Activated CD4-positive, alpha-beta T cell treated with anti-CD3 and anti-CD28 coated beads, Interleukin-2, amount 50 U/mL, for 48 hours (primary cell): ENCODE data around the gene RNF150.
"Not testable (repeated sequence)": the region's sequence is repeated elsewhere in the genome, so short reads cannot be mapped to it uniquely, and the experiment has no call there.

Experiments
- DNase-seq, 2 experiments: peaks; one replicate each; pipeline ENCODE4 v3.0.0-alpha.2; 2020

The RNF150 gene

GRCh38 chr4:141074098-141074878 lies 59.0 kb downstream of the RNF150 start:
- DNase-seq = no peak

- DNase-seq = no peak
Observed at GRCh38 chr4:141066690-141067089, 66.6 kb downstream of the RNF150 start.

DNA sequence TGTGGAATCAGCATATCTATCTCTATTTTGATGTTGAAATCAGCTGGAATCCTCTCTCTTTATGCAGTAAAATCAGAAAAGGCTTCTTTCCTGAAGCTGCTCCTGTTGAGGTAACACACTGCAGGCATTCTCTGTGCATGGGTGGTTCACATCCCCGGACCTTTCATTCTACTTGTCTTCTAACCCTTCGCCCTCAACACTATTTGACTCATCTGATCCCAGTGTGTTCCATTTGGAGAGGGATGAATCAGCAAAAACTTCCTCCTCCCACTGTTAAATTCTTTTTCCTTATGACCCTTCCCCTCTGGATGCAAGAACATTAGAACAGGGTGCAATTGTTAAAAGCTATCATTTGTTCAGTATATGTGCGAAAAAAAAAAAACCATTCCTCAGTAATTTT lies 67.4 kb downstream of the RNF150 start:
- no peak for DNase-seq

- DNase-seq = no peak
Observed at GRCh38 chr4:141062651-141063050, 70.6 kb downstream of the RNF150 start.

GRCh38 chr4:141058591-141059512 lies 74.4 kb downstream of the RNF150 start:
- DNase-seq = no peak

DNA sequence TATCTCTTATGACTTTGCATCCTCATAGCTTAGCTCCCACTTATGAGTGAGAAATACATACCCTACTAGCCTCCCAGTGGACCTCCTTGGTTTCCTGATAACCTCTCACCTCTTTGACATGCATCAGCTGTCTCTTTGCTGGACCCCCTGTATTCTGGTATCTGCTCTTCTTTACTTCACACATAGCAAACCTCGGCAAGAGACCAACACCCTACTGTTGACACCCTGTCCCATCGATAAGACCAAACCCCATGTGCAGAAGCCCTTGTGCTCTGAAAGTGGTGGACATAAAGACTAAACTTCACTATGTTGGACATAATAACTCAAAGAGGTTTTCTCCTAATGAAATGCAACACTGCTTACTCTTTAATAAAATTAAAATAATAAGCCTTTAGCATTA lies 75.7 kb downstream of the RNF150 start:
- DNase-seq = no peak

- DNase-seq = no peak
Observed at GRCh38 chr4:141056473-141056872, 76.8 kb downstream of the RNF150 start.

GRCh38 chr4:141054446-141054845 lies 78.8 kb downstream of the RNF150 start:
- no peak for DNase-seq

GRCh38 chr4:141050999-141051398 lies 82.3 kb downstream of the RNF150 start:
- DNase-seq = not testable (repeated sequence)

DNA sequence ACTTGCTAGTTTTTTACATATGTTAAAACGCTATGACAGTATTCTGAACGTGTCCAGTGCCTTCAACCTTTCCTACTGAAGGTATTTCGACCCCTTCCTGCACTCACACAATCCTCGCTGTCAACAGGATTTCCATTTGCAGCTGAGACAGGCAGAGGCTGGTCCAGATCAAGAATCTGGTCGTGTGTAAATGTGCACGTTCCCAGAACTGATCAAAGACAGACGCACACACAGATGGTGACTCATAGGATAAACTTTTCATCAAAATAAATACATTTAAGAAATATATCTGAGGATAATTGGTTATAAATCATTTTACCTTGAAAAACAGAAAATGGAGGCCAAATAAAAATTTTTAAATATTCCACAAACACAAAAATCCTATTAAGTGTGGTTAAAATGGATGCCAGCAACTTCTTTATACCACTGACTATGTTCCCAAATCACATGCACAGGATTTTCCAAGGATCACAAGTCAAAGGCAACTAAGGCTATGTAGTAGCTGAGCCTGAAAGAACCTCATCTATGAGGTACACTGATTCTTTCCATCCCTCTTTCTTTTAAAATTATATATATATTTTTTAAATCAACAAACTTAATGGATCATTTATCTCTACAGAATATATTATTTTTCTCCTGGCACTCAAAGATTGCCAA lies 85.9 kb downstream of the RNF150 start:
- DNase-seq = no peak

GRCh38 chr4:141046255-141046654 lies 87.0 kb downstream of the RNF150 start:
- no peak for DNase-seq

DNA sequence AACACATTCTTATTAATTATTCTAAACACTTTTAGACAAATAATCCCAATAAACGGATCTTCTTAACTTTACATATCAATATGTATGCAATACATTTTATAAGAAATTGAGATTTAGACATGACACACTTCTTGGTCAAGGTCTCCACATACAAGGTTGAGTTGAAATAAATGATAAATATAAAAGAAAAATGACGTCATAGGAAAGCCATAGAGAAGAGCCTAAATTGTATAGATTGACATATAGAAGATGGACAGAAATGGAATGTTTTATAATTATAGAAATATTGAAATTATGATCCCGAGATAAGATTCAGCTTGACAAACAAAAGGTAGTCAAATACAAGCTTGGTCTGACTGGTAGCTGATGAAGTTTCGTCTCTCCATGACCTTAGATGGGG lies 87.4 kb downstream of the RNF150 start:
- no peak for DNase-seq

DNA sequence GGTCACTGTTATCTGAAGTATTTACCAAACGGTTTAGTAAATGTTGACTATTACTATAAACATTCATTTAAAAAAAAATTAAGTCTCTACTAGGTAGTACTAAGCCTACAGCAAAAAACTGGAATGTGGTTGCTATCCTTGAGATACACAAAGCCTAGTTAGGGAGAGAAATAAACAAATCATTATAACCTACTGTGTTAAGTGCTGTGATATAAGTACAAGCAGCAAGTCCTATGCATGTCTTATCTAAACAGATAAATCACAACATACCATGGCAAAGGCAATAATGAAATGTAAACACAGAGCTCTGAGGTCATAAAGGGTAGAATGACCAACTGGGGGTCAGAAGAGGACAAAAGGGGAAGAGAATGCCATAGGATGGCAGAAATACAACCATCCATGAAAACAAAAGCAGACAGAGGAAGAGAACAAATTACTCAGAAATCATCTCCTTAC lies 92.2 kb downstream of the RNF150 start:
- no peak for DNase-seq

DNA sequence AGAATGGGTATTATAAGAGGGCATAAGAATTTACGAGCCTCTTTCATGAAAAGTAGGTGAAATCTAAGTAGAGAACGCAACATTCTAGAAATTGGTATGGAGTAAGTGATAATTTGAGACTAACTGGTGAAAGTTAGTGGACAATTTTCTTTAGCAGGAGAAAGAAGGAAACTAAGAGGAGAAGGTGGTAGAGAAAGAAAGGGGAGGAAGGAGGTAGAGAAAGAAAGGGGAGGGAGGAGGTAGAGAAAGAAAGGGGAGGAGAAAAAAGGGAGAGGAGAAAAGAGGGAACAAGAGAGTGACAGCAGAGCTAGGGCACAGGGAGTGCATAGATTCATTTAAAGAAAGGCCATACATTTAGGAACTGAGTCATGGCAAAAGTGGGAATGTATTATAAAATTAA lies 94.1 kb downstream of the RNF150 start:
- DNase-seq = no peak

DNA sequence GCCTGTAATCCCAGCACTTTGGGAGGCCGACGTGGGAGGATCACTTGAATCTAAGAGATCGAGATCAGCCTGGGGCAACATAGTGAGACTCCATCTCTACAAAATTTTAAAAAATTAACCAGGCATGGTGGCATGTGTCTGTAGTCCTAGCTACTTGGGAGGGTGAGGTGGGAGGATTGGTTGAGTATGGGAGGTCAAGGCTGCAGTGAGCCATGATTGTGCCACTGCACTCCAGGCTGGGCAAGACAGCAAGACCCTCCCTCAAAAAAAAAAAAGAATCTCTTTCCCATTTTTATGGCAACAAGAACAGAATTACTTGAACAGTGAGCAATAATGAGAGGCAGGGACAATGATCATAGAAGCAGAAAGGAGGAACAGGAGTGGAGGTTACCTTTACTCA lies 94.8 kb downstream of the RNF150 start:
- DNase-seq = no peak

DNA sequence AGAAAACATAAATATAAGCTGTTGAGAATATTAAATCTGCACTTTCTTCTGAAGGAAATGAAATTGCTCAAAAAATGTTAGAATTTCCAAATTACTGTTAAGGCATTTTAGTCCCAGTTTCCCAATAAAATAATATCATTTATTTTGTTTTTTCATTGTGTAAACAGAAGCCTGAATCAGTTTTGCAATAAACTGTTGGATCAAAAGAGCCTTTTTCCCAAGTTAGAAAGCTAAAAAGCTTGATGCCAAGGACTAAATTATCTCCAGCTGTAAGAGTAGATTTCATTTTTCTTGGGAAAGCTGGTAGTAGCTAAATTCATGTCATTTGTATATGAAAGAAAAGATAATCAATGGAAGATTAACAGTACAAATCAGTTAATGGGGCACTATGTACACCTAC lies 95.8 kb downstream of the RNF150 start:
- no peak for DNase-seq

DNA sequence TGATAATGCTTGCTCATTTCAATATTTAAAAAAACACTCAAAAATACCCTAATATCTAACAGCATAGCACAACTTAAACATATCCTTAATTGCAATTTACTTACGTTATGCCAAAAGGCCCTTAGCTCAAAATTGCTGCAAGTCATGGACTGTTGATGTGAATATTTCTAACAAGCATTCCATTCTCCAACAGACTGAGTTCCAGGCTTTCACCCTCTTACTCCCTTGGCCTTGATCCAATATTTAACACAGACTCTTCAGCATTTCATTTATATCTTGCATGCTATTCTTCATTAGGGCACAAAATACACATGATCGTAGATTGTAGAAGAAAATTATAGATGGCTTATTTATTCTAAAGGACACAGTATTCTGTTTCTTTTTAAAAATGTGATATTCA lies 96.5 kb downstream of the RNF150 start:
- no peak for DNase-seq

DNA sequence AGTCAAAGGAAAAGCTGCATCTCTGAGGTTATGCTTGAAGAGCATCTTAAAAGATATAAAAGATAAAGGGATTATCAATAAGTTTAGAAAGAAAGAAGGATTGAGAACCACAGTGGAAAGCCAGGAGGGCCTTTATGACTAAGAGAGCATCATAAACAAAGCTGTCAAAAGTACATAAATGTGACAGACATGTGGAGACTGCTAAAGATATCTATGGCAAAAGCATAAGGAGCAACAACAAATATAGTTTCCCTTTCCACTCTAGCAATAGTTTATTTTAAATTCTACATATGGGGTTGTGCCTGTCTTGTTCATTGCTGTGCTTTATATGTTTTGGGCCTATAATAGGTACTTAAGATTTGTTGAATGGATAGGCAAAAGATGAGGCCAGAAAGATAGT lies 97.3 kb downstream of the RNF150 start:
- DNase-seq = no peak

DNA sequence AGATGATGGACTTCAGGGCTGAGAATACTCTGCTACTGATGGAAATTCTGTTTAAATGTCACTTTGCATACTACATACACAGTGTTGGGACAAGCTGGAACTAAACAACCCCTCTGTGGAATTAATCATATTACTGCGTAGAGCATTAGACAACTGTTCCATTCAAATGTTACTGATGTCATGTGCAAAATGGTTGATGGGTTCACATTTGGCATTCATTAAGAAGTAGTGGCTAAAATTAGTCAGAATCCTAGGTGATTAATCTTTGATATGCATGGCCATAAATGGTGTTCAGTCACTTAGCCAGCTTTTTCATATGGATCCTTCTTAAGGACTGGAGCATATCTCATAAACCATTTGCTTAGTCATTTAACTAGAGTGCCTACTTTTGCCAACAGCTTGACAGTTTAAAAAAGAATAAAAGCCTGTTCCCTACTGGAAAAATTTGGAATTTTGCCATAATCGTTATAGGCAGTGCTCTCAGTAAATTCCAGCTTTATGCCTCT lies 105.2 kb downstream of the RNF150 start:
- no peak for DNase-seq

DNA sequence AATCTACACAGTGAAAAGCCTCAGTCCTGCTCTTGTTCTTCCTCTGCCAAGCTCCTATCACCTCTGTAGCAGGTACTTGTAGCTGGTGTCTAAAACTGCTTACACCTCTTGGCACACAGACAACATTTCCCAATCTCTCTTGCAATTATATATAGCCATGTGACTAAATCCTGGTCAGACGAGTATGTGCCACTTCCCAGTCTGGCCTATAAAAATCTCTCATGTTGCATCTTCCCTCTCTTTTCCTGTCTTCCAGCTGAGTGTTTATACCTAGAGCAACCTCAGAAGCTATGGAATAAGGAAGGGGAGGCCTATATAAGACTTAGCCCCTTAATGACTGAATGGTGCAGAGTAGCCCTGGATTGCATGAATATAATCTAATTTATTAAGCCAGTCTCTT lies 105.8 kb downstream of the RNF150 start:
- DNase-seq = no peak

DNA sequence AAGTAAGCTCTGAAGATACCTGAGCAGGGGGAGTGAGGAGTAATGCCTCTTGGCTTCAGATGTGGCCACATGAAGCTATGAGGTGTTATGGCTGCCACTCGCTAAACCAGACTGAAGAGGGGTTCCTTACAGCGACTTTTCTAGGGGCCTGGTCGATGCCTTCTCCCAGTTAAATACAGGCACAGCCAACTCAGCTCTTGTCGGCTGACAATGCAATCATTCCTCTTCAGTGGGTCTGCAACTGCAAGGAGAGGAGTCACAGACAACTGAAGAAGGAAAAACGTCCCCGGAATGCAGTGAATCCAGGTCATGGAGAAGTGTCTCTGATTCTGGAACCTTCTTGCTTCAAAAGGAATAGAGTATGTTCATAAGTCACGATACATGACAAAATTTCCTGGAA lies 106.4 kb downstream of the RNF150 start:
- no peak for DNase-seq

- DNase-seq = no peak
Observed at GRCh38 chr4:141023051-141023450, 110.2 kb downstream of the RNF150 start.

DNA sequence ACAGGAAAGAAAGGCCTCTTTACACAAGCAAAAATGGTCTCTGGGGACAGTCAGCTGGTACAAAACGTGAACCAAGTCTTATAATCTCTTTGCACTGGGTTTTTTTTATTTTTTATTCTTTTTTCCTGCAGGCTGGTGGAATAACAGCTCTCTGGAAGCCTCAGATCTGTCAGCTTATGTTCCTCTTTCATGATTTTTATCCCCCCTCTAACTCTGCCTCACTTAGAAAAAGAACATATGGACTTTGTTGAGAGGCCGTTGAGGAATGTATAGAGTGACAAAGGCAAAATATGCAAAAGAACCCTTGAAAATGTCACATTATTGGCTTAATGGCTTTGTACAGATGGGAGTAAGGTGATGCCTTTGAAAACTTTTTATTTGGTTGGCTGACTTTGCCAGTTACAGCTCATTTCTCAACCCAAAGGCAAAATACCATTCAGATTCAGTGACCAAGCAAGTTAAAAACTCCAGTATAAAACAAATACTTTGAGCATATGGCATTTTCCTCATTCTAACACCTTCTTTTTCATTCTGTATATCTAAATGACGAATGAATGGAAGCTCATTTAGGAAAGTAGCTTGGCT lies 111.1 kb downstream of the RNF150 start:
- DNase-seq = no peak
